ENCODE measurements around the gene TENM4.

The TENM4 gene

DNA sequence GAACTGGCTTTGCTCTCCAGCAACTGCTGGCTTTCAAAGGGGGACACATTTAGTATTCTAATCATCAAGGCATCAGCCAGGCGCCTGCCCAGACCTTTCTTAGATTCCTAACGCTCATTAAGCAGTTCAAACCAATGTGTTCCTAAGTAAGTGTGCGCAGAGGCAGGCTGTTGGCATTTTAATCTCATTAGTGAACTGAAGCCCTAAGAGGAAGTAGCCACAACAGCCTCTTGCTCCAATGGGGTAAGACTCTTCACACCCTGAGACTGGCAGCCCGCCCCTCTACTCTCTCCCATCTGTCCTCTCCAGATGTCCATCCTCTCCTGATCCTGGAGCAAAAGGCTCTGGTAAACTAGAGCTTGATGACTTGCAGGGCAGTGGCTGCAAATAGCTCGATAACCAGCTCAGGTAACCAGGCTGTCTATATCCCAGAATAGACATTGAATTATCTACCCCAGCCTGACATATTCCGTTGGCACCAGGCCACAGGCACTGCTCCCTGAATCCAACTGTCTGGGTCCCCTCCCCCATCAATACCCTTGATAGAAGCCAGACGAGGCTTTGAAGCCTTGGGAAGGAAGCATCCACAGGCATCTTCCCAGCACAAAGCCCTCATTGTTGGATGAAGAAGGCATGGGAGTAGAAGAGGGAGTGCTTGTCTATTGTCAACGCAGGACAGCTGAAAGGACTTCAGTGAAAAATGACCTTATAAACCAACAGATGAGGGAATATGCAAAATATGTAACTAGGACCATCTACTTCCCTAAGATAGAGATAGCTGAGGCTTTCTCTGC is 321.1 kb downstream of the TENM4 start:
- TF ChIP-seq EZH2phosphoT487 (IDR thresholded peaks at IDR 0.05; ENCODE audit: borderline replicate concordance, low read length) = no peak
- TF ChIP-seq, protein P1, sequence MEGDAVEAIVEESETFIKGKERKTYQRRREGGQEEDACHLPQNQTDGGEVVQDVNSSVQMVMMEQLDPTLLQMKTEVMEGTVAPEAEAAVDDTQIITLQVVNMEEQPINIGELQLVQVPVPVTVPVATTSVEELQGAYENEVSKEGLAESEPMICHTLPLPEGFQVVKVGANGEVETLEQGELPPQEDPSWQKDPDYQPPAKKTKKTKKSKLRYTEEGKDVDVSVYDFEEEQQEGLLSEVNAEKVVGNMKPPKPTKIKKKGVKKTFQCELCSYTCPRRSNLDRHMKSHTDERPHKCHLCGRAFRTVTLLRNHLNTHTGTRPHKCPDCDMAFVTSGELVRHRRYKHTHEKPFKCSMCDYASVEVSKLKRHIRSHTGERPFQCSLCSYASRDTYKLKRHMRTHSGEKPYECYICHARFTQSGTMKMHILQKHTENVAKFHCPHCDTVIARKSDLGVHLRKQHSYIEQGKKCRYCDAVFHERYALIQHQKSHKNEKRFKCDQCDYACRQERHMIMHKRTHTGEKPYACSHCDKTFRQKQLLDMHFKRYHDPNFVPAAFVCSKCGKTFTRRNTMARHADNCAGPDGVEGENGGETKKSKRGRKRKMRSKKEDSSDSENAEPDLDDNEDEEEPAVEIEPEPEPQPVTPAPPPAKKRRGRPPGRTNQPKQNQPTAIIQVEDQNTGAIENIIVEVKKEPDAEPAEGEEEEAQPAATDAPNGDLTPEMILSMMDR (IDR thresholded peaks at IDR 0.05; ENCODE audit: low read depth, low read length, poor library complexity, severe bottlenecking) = no peak
- no peaks in the 10 kb centered on the region for H4K20me1 ChIP-seq (ENCODE audit: control insufficient read depth, insufficient read depth, low read depth, low read length)
- no peaks in the 10 kb centered on the region for H3K9me3 ChIP-seq (ENCODE audit: control insufficient read depth, insufficient read depth, low read length)
- H3K79me2 ChIP-seq (ENCODE audit: control insufficient read depth, low read length) = no peaks in the 10 kb centered on the region
- H3K27me3 ChIP-seq (ENCODE audit: control insufficient read depth, low read length) = no peaks in the 10 kb centered on the region
- no peak overlapping the region for H3K4me2 ChIP-seq (ENCODE audit: low read length)
- no peaks in the 10 kb centered on the region for H3K9me2 ChIP-seq (replicated peaks; ENCODE audit: control insufficient read depth, low read length)
- H3K4me1 ChIP-seq (ENCODE audit: control insufficient read depth, low read length) = no peaks in the 10 kb centered on the region
- no peaks in the 10 kb centered on the region for H3K36me3 ChIP-seq (ENCODE audit: control insufficient read depth, low read length)
- no peaks in the 10 kb centered on the region for H3F3A ChIP-seq (ENCODE audit: control insufficient read depth, insufficient read depth)
- H3K27ac ChIP-seq (ENCODE audit: low read depth, low read length) = no peak overlapping the region
- H3K4me3 ChIP-seq (ENCODE audit: low read length) = no peak overlapping the region

DNA sequence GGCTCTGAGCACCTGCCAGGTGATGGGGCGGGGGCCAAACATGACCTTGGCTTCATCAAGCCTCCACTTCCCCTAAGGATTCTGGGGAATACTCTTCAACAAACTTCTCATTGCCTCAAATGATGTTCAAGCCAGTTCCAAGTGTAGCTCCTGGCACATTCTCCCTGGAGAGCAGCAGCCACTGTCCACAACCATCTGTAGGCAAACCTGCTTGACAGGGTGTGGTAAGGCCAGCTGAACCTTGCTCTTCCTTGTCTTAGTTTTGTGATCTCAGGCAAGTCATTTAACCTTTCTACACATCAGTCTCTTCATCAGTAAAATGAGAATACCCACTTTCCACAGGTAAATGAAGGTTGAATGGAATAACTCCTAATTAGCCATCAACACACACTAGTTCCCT is 323.3 kb downstream of the TENM4 start:
- no peak for TF ChIP-seq EZH2phosphoT487 (IDR thresholded peaks at IDR 0.05; ENCODE audit: borderline replicate concordance, low read length)
- TF ChIP-seq, protein P1 (IDR thresholded peaks at IDR 0.05; ENCODE audit: low read depth, low read length, poor library complexity, severe bottlenecking) = no peak
- Histone ChIP-seq H3K4me2 (ENCODE audit: low read length) (no peak overlapping the region), H4K20me1 (ENCODE audit: control insufficient read depth, insufficient read depth, low read depth, low read length) (no peaks in the 10 kb centered on the region), H3K27ac (ENCODE audit: low read depth, low read length) (no peak overlapping the region), H3K9me3 (ENCODE audit: control insufficient read depth, insufficient read depth, low read length) (no peaks in the 10 kb centered on the region), H3K79me2 (ENCODE audit: control insufficient read depth, low read length) (no peaks in the 10 kb centered on the region), H3K36me3 (ENCODE audit: control insufficient read depth, low read length) (no peaks in the 10 kb centered on the region), H3F3A (ENCODE audit: control insufficient read depth, insufficient read depth) (no peaks in the 10 kb centered on the region), H3K27me3 (ENCODE audit: control insufficient read depth, low read length) (no peaks in the 10 kb centered on the region), H3K9me2 (replicated peaks; ENCODE audit: control insufficient read depth, low read length) (no peaks in the 10 kb centered on the region), H3K4me1 (ENCODE audit: control insufficient read depth, low read length) (no peaks in the 10 kb centered on the region), H3K4me3 (ENCODE audit: low read length) (no peak overlapping the region)

DNA sequence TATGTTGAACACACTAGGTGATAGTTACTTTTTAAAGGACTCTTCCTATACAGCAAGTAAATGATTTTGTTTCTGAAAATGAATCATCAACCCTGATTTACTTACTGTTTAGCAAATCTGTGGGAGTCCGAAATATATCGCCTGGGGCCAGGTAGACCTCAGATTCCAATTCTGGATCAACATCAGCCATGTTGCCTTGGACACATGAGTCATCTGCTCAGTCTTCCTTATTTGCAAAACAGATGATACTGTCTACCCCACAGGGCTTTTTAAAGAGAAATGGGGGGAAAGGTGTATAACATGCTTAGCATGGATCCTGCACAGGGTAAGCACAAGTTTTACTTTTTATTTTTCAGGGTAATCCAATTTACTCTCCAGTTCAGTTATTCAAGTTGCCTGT is 324.2 kb downstream of the TENM4 start:
- Histone ChIP-seq H3K4me2 (ENCODE audit: low read length) (no peak overlapping the region), H4K20me1 (ENCODE audit: control insufficient read depth, insufficient read depth, low read depth, low read length) (no peaks in the 10 kb centered on the region), H3K27me3 (ENCODE audit: control insufficient read depth, low read length) (no peaks in the 10 kb centered on the region), H3K4me3 (ENCODE audit: low read length) (no peak overlapping the region), H3K9me2 (replicated peaks; ENCODE audit: control insufficient read depth, low read length) (no peaks in the 10 kb centered on the region), H3K4me1 (ENCODE audit: control insufficient read depth, low read length) (no peaks in the 10 kb centered on the region), H3K79me2 (ENCODE audit: control insufficient read depth, low read length) (no peaks in the 10 kb centered on the region), H3K27ac (ENCODE audit: low read depth, low read length) (no peak overlapping the region), H3F3A (ENCODE audit: control insufficient read depth, insufficient read depth) (no peaks in the 10 kb centered on the region), H3K9me3 (ENCODE audit: control insufficient read depth, insufficient read depth, low read length) (no peaks in the 10 kb centered on the region), H3K36me3 (ENCODE audit: control insufficient read depth, low read length) (no peaks in the 10 kb centered on the region)
- TF ChIP-seq EZH2phosphoT487 (IDR thresholded peaks at IDR 0.05; ENCODE audit: borderline replicate concordance, low read length) = no peak
- TF ChIP-seq, protein P1 (IDR thresholded peaks at IDR 0.05; ENCODE audit: low read depth, low read length, poor library complexity, severe bottlenecking) = no peak

All from DOHH2 (cell line).